H9 (cell line): ENCODE results near the gene DNER. TPM values are rescaled to one million over a fixed set of nuclear protein-coding genes. Genes with fewer than 3 reads are reported as not detected.

ENCODE experiments used
- DNase-seq: peaks from one replicate; pipeline ENCODE4 v3.0.0-alpha.2; 2017
- H2AFZ ChIP-seq: one replicate; pipeline ENCODE4 v1.6.1; 2013; ENCODE audit warnings: mild to moderate bottlenecking, low read length, control low read depth, moderate library complexity
- H2AK5ac ChIP-seq: 2 replicates; pipeline ENCODE4 v1.6.1; 2013; ENCODE audit warnings: low read length, control low read depth, mixed read lengths; ENCODE audit not compliant: insufficient read length
- H2BK120ac ChIP-seq: one replicate; pipeline ENCODE4 v1.6.1; 2013; ENCODE audit warnings: low read depth, mild to moderate bottlenecking, low read length, control low read depth, inconsistent platforms; ENCODE audit not compliant: poor library complexity, severe bottlenecking
- H2BK12ac ChIP-seq: 2 replicates; pipeline ENCODE4 v1.6.1; 2013; ENCODE audit warnings: low read length, control low read depth, mixed read lengths, low read depth; ENCODE audit not compliant: insufficient read length
- H2BK15ac ChIP-seq: 2 replicates; pipeline ENCODE4 v1.6.1; 2013; ENCODE audit warnings: low read depth, low read length, control low read depth
- H2BK20ac ChIP-seq: one replicate; pipeline ENCODE4 v1.6.1; 2013; ENCODE audit warnings: low read depth, mild to moderate bottlenecking, low read length, control low read depth, inconsistent platforms; ENCODE audit not compliant: poor library complexity, severe bottlenecking
- H2BK5ac ChIP-seq: 2 replicates; pipeline ENCODE4 v1.6.1; 2013; ENCODE audit warnings: low read length, control low read depth, mixed read lengths; ENCODE audit not compliant: insufficient read length
- H3K14ac ChIP-seq: 2 replicates; pipeline ENCODE4 v1.6.1; 2013; ENCODE audit warnings: low read length, control low read depth; ENCODE audit not compliant: insufficient read depth
- H3K18ac ChIP-seq: 2 replicates; pipeline ENCODE4 v1.6.1; 2013; ENCODE audit warnings: low read depth, mild to moderate bottlenecking, mixed read lengths, low read length, control low read depth; ENCODE audit not compliant: insufficient read length
- H3K23ac ChIP-seq: 2 replicates; pipeline ENCODE4 v1.6.1; 2013; ENCODE audit warnings: low read length, control low read depth, mixed read lengths, low read depth; ENCODE audit not compliant: insufficient read length
- H3K23me2 ChIP-seq: 2 replicates; pipeline ENCODE4 v1.6.1; 2013; ENCODE audit warnings: low read depth, mild to moderate bottlenecking, mixed read lengths, low read length, control low read depth; ENCODE audit not compliant: insufficient read length, poor library complexity, severe bottlenecking
- H3K27ac ChIP-seq: 2 replicates; pipeline ENCODE4 v1.5.1; 2013; ENCODE audit warnings: low read length, control low read depth, mixed read lengths, low read depth; ENCODE audit not compliant: insufficient read length
- H3K27me3 ChIP-seq: 2 replicates; pipeline ENCODE4 v1.6.1; 2013; ENCODE audit warnings: low read length, control low read depth, inconsistent platforms; ENCODE audit not compliant: insufficient read depth
- H3K4ac ChIP-seq: 2 replicates; pipeline ENCODE4 v1.6.1; 2013; ENCODE audit warnings: low read depth, mild to moderate bottlenecking, control low read depth, inconsistent platforms, low read length, moderate library complexity
- H3K4me1 ChIP-seq: 2 replicates; pipeline ENCODE4 v1.6.1; 2013; ENCODE audit warnings: low read length, control low read depth, inconsistent platforms; ENCODE audit not compliant: insufficient read depth
- H3K4me2 ChIP-seq: 2 replicates; pipeline ENCODE4 v1.6.1; 2013; ENCODE audit warnings: low read length, control low read depth, mixed read lengths; ENCODE audit not compliant: insufficient read length, insufficient read depth
- H3K56ac ChIP-seq: 2 replicates; pipeline ENCODE4 v1.6.1; 2013; ENCODE audit warnings: low read depth, mild to moderate bottlenecking, mixed read lengths, low read length, control low read depth; ENCODE audit not compliant: insufficient read length
- H3K79me1 ChIP-seq: 2 replicates; pipeline ENCODE4 v1.6.1; 2013; ENCODE audit warnings: low read depth, mild to moderate bottlenecking, moderate library complexity, low read length, control low read depth, inconsistent platforms; ENCODE audit not compliant: insufficient read depth, poor library complexity, severe bottlenecking
- H3K79me2 ChIP-seq: 2 replicates; pipeline ENCODE4 v1.6.1; 2013; ENCODE audit warnings: low read length, control low read depth, inconsistent platforms; ENCODE audit not compliant: insufficient read depth
- H3K9ac ChIP-seq: 2 replicates; pipeline ENCODE4 v1.6.1; 2013; ENCODE audit warnings: low read length, control low read depth, mixed read lengths; ENCODE audit not compliant: insufficient read length; ENCODE audit errors: extremely low read depth
- H3K9me3 ChIP-seq: one replicate; pipeline ENCODE4 v1.6.1; 2013; ENCODE audit warnings: low read depth, low read length, inconsistent platforms; ENCODE audit not compliant: control insufficient read depth
- H3T11ph ChIP-seq: one replicate; pipeline ENCODE4 v1.6.1; 2013; ENCODE audit warnings: mild to moderate bottlenecking, low read length, control low read depth, inconsistent platforms
- H4K20me1 ChIP-seq: one replicate; pipeline ENCODE4 v1.6.1; 2013; ENCODE audit not compliant: control insufficient read depth, insufficient read length, insufficient read depth
- H4K5ac ChIP-seq: 2 replicates; pipeline ENCODE4 v1.6.1; 2013; ENCODE audit warnings: low read depth, mild to moderate bottlenecking, mixed read lengths, low read length, control low read depth; ENCODE audit not compliant: insufficient read length
- H4K8ac ChIP-seq: replicated peaks from 2 replicates; pipeline ENCODE4 v1.6.1; 2013; ENCODE audit warnings: low read length, control low read depth, mixed read lengths, low read depth; ENCODE audit not compliant: insufficient read length
- H4K91ac ChIP-seq: 2 replicates; pipeline ENCODE4 v1.6.1; 2013; ENCODE audit warnings: low read depth, mild to moderate bottlenecking, moderate library complexity, mixed read lengths, low read length, control low read depth; ENCODE audit not compliant: insufficient read length
- H3K27ac Mint-ChIP-seq, 3 experiments: 2 replicates in 2 of 3; 3 replicates in 1 of 3; pipeline ENCODE4 v1.8.0; 2020 to 2021; ENCODE audit warnings: mixed read lengths in 3 of 3, mild to moderate bottlenecking in 1 of 3, moderate library complexity in 1 of 3
- H3K27me3 Mint-ChIP-seq: 2 replicates; pipeline ENCODE4 v1.8.0; 2021; ENCODE audit warnings: low read depth, mild to moderate bottlenecking, moderate library complexity, mixed read lengths
- H3K36me3 Mint-ChIP-seq, 3 experiments: 2 replicates in 2 of 3; 3 replicates in 1 of 3; pipeline ENCODE4 v1.8.0; 2020 to 2021; ENCODE audit warnings: low read depth in 3 of 3, mixed read lengths in 3 of 3; ENCODE audit not compliant: insufficient read depth in 1 of 3
- H3K4me1 Mint-ChIP-seq, 2 experiments: 2 replicates each; pipeline ENCODE4 v1.8.0; 2020; ENCODE audit warnings: mixed read lengths in 2 of 2
- H3K4me3 Mint-ChIP-seq, 2 experiments: 2 replicates in 1 of 2; 3 replicates in 1 of 2; pipeline ENCODE4 v1.8.0; 2020 to 2021; ENCODE audit warnings: mild to moderate bottlenecking in 2 of 2, mixed read lengths in 2 of 2, moderate library complexity in 1 of 2
- H3K9me3 Mint-ChIP-seq, 2 experiments: 2 replicates in 1 of 2; 3 replicates in 1 of 2; pipeline ENCODE4 v1.8.0; 2020; ENCODE audit warnings: mild to moderate bottlenecking in 2 of 2, mixed read lengths in 2 of 2, moderate library complexity in 1 of 2
- WGBS: extraction: QIAGEN DNeasy Blood & Tissue Kit; methylation state at CpG from one replicate; pipeline ENCODE4 v1.1.7; 2013; ENCODE audit warnings: missing lambda C conversion rate, low lambda C conversion rate, mixed read lengths; ENCODE audit not compliant: insufficient read length; ENCODE audit errors: extremely low coverage; 5-methylcytosine and 5-hydroxymethylcytosine counted together
- total RNA-seq: library from RNA; stranded (reverse); gene quantifications from 2 replicates; pipeline ENCODE4 v1.2.1, GENCODE V29; 2021
- TF ChIP-seq, protein P1 (sequence below): fragments of 200-600 bp; sonication (generic); conservative IDR thresholded peaks from 3 replicates; pipeline ENCODE4 v1.8.0; 2021; ENCODE audit warnings: antibody characterized with exemption, mild to moderate bottlenecking

DNER gene
- total RNA-seq, 1 experiment from 2014 or later, result 1.0 TPM

DNA sequence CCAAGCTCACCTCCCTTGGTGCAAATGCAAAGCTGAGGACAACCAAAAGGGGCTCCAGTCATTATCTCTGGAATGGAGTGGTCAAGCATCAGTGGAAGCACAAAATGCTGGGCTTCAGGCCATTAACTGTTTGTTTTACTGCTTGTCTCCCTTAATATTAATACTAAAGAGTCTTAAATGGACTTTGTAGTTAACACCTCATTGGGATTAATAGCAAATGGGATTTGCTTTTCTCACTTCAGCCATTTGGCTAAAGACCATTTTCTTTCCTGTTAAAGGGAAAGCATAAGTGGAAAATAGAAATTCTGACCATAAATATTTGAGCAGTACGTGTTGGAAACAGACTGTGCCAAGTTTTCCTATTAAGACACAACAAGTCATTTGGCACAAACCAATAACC is 154.4 kb downstream of the DNER start:
- H3K18ac ChIP-seq, result no peak overlapping the region
- Mint-ChIP-seq H3K4me1 (no peaks in the 10 kb centered on the region), H3K9me3 (no peaks in the 10 kb centered on the region; a peak in 2 of 5 replicates), H3K36me3 (no peaks in the 10 kb centered on the region), H3K27ac (no peak overlapping the region), H3K4me3 (no peak overlapping the region), H3K27me3 (no peaks in the 10 kb centered on the region)
- no peak overlapping the region for H2BK20ac ChIP-seq
- H2BK5ac ChIP-seq, result no peak overlapping the region
- no peaks in the 10 kb centered on the region for H3K4me1 ChIP-seq
- H3K56ac ChIP-seq, result no peak overlapping the region
- H2AFZ ChIP-seq, result no peak overlapping the region
- WGBS, result no CpG with 5 or more reads among the region's 1 CpG
- no peaks in the 10 kb centered on the region for H3K9me3 ChIP-seq
- no peak overlapping the region for H3K23ac ChIP-seq
- no peak overlapping the region for H2BK15ac ChIP-seq
- no peak overlapping the region for H4K5ac ChIP-seq
- H2BK120ac ChIP-seq, result no peak overlapping the region
- H3K23me2 ChIP-seq, result no peaks in the 10 kb centered on the region
- H4K91ac ChIP-seq, result no peak overlapping the region
- no peak overlapping the region for H3K27ac ChIP-seq
- H3K79me2 ChIP-seq, result no peaks in the 10 kb centered on the region; the same call in 1 of the 2 replicates
- no peak overlapping the region for H3K4ac ChIP-seq
- no peak overlapping the region for H2AK5ac ChIP-seq
- DNase-seq, result no peak
- no peak overlapping the region for H2BK12ac ChIP-seq
- no peak overlapping the region for H3T11ph ChIP-seq
- no peak overlapping the region for H3K9ac ChIP-seq
- no peaks in the 10 kb centered on the region for H3K27me3 ChIP-seq
- H3K14ac ChIP-seq, result no peak overlapping the region
- no peak overlapping the region for H4K8ac ChIP-seq
- no peak overlapping the region for H3K4me2 ChIP-seq
- TF ChIP-seq, protein P1, sequence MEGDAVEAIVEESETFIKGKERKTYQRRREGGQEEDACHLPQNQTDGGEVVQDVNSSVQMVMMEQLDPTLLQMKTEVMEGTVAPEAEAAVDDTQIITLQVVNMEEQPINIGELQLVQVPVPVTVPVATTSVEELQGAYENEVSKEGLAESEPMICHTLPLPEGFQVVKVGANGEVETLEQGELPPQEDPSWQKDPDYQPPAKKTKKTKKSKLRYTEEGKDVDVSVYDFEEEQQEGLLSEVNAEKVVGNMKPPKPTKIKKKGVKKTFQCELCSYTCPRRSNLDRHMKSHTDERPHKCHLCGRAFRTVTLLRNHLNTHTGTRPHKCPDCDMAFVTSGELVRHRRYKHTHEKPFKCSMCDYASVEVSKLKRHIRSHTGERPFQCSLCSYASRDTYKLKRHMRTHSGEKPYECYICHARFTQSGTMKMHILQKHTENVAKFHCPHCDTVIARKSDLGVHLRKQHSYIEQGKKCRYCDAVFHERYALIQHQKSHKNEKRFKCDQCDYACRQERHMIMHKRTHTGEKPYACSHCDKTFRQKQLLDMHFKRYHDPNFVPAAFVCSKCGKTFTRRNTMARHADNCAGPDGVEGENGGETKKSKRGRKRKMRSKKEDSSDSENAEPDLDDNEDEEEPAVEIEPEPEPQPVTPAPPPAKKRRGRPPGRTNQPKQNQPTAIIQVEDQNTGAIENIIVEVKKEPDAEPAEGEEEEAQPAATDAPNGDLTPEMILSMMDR, result no peak
- H3K79me1 ChIP-seq, result no peaks in the 10 kb centered on the region
- no peaks in the 10 kb centered on the region for H4K20me1 ChIP-seq
